ENCODE results near the gene LRCH1.

Gene LRCH1

GRCh38 chr13:46572752-46573431 is 19.9 kb downstream of the LRCH1 start:
- H3K27me3 ChIP-seq (ENCODE audit: insufficient read depth, low read length), result no peaks in the 10 kb centered on the region
- H3K4me3 ChIP-seq (ENCODE audit: low read length), result no peak overlapping the region
- no peak overlapping the region for H2AFZ ChIP-seq (ENCODE audit: low read depth, low read length)
- no peaks in the 10 kb centered on the region for H3K9me3 ChIP-seq (ENCODE audit: low read length)
- peaks cover 9% of the 10 kb centered on the region for H3K4me1 ChIP-seq (ENCODE audit: insufficient read depth, low read length)
- no peaks in the 10 kb centered on the region for H3K36me3 ChIP-seq (ENCODE audit: insufficient read depth, low read length)

DNA sequence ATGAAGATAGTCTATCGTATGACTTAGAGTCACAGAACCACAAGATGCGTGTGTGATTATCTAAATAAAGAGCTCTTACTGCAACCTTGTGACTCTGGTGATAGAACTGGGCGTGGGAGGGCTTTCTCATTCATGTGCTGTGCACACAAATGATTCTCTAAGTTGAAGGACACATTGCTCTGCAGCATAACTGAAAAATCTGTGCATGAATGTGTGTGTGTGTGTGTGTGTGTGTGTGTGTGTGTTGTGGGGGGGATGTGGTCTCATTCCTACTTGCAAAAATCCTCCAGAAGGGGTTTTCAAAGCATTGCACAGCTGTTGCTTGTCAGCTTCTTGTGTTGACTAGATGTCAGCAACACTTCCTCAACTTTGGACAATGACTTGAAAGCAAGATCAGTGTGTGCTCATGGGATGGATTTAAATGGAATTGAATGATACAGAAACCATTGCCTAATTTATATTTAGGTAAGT is 22.4 kb downstream of the LRCH1 start:
- Histone ChIP-seq H3K4me3 (ENCODE audit: low read length) (no peak overlapping the region), H3K4me1 (ENCODE audit: insufficient read depth, low read length) (peaks cover 19% of the 10 kb centered on the region), H2AFZ (ENCODE audit: low read depth, low read length) (no peak overlapping the region), H3K9me3 (ENCODE audit: low read length) (no peaks in the 10 kb centered on the region), H3K36me3 (ENCODE audit: insufficient read depth, low read length) (no peaks in the 10 kb centered on the region), H3K27me3 (ENCODE audit: insufficient read depth, low read length) (no peaks in the 10 kb centered on the region)

DNA sequence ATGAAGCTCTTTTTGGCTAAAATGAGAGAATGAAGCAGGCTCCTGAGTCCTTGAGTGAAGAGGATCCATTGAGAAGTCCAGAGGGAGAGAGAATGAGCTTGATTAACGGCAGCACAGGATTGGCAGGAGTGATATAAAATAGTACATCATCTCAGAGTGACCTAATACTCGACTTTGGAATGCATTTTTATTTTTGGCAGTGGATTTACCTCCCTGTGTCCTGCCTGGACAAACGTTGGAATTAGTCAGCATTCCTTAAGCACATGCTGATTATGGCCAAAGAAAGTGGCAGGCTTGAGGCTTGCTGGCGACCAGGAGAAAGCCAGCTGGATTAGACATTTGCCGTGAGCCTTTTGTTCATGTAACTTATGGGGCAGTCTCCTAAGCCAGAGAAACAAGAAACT is 22.9 kb downstream of the LRCH1 start:
- H3K4me1 ChIP-seq (ENCODE audit: insufficient read depth, low read length), result peaks cover 22% of the 10 kb centered on the region
- no peaks in the 10 kb centered on the region for H3K27me3 ChIP-seq (ENCODE audit: insufficient read depth, low read length)
- no peaks in the 10 kb centered on the region for H3K36me3 ChIP-seq (ENCODE audit: insufficient read depth, low read length)
- H2AFZ ChIP-seq (ENCODE audit: low read depth, low read length), result no peak overlapping the region
- H3K9me3 ChIP-seq (ENCODE audit: low read length), result no peaks in the 10 kb centered on the region
- H3K4me3 ChIP-seq (ENCODE audit: low read length), result no peak overlapping the region

DNA sequence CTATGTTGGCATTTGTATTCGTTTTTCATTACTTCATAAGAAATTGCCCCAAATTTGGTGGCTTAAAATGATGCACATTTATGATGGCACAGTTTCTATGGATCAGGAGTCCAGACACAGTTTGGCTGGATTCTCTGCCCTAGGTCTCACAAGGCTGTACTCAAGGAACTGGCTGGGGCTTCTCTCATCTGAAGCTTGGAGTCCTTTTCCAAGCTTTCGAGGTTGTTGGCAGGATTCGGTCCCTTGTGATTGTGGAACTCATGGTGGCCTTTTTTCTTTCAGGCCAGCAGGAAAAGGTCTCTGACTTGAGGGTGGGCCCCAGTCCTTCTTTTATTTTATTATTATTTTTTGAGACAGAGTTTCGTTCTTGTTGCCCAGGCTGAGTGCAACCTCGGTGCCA is 23.8 kb downstream of the LRCH1 start:
- H3K27me3 ChIP-seq (ENCODE audit: insufficient read depth, low read length), result no peaks in the 10 kb centered on the region
- H2AFZ ChIP-seq (ENCODE audit: low read depth, low read length), result no peak overlapping the region
- H3K9me3 ChIP-seq (ENCODE audit: low read length), result no peaks in the 10 kb centered on the region
- no peaks in the 10 kb centered on the region for H3K36me3 ChIP-seq (ENCODE audit: insufficient read depth, low read length)
- H3K4me3 ChIP-seq (ENCODE audit: low read length), result no peak overlapping the region
- peaks cover 19% of the 10 kb centered on the region for H3K4me1 ChIP-seq (ENCODE audit: insufficient read depth, low read length)

- Histone ChIP-seq H3K4me3 (ENCODE audit: low read length) (no peak overlapping the region), H3K4me1 (ENCODE audit: insufficient read depth, low read length) (peaks cover 19% of the 10 kb centered on the region), H3K36me3 (ENCODE audit: insufficient read depth, low read length) (no peaks in the 10 kb centered on the region), H3K9me3 (ENCODE audit: low read length) (no peaks in the 10 kb centered on the region), H2AFZ (ENCODE audit: low read depth, low read length) (no peak overlapping the region), H3K27me3 (ENCODE audit: insufficient read depth, low read length) (no peaks in the 10 kb centered on the region)
Observed at GRCh38 chr13:46577696-46578589, 25.0 kb downstream of the LRCH1 start.

GRCh38 chr13:46578590-46578975 is 25.6 kb downstream of the LRCH1 start:
- Histone ChIP-seq H3K4me3 (ENCODE audit: low read length) (no peak overlapping the region), H3K4me1 (ENCODE audit: insufficient read depth, low read length) (peaks cover 19% of the 10 kb centered on the region)

DNA sequence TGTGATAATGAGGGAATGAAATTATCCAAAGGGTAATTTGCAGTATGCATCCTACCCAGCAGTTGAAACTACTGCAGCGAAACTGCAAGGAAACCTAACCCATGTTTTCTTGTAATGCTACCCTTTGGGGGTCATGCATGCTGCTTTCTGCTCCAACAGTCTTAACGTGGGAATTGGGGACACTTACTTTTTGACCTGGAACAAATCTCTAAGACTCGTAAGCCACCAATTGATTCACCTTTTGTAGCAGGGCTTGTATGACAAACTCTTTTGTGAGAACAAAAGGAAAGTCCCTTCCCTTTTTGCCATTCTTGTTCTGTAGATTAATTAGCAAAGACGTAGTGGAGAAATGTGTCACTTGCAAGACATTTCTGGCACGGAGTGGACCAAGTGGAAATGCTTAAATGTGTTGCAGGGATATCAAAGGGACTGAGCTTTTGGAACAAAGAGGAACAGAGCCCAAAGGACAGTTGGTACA is 27.4 kb downstream of the LRCH1 start:
- Histone ChIP-seq H3K9me3 (ENCODE audit: low read length) (no peaks in the 10 kb centered on the region), H3K36me3 (ENCODE audit: insufficient read depth, low read length) (no peaks in the 10 kb centered on the region), H3K4me3 (ENCODE audit: low read length) (no peak overlapping the region), H3K4me1 (ENCODE audit: insufficient read depth, low read length) (peaks cover 19% of the 10 kb centered on the region), H2AFZ (ENCODE audit: low read depth, low read length) (no peak overlapping the region), H3K27me3 (ENCODE audit: insufficient read depth, low read length) (no peaks in the 10 kb centered on the region)

More at GRCh38 chr13:46578590-46578975, 25.6 kb downstream of the LRCH1 start:
- H3K9me3 ChIP-seq (ENCODE audit: low read length), result no peaks in the 10 kb centered on the region
- no peaks in the 10 kb centered on the region for H3K36me3 ChIP-seq (ENCODE audit: insufficient read depth, low read length)
- H3K27me3 ChIP-seq (ENCODE audit: insufficient read depth, low read length), result no peaks in the 10 kb centered on the region
- no peak overlapping the region for H2AFZ ChIP-seq (ENCODE audit: low read depth, low read length)

- no peaks in the 10 kb centered on the region for H3K9me3 ChIP-seq (ENCODE audit: low read length)
- no peak overlapping the region for H2AFZ ChIP-seq (ENCODE audit: low read depth, low read length)
- no peaks in the 10 kb centered on the region for H3K27me3 ChIP-seq (ENCODE audit: insufficient read depth, low read length)
Observed at GRCh38 chr13:46582190-46582589, 29.2 kb downstream of the LRCH1 start.

DNA sequence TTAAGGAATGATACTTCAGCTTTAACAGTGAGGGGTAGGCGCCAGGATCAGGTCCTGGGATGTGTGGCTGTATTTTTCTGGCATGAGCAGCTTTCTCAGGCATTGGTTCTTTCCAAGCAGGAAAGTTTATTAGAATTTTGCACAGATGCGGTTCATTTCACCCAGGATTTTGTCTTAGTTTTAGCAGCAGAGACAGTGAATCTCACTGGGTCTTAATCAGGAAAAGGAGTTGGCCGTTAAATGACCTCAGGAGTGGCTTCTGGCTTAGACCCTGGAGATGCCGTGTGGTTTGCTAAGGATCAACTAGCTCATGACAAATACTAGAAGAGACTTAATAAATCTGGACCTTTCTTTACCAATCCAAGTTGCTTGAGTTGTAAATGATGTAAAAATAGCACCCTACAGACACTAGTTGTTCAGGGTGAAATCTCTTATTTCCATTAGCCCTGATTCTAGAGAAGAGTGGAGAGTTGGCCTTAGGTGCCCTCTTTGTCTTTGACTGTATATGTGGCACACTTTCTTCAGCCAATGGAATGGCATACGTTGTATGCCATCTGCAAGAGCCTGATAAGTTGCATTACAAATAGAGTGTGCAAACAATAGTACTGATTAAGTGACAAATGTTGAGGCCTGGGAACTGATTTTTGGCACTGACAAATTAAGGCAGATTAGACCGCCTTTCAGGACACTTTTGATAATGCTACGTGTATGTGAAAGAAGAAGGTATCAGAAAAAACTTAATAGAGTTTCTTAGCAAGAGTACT is 34.0 kb downstream of the LRCH1 start:
- no peak overlapping the region for H3K4me3 ChIP-seq (ENCODE audit: low read length)
- no peaks in the 10 kb centered on the region for H3K4me1 ChIP-seq (ENCODE audit: insufficient read depth, low read length)
- H3K27me3 ChIP-seq (ENCODE audit: insufficient read depth, low read length), result no peaks in the 10 kb centered on the region
- H2AFZ ChIP-seq (ENCODE audit: low read depth, low read length), result no peak overlapping the region
- no peaks in the 10 kb centered on the region for H3K36me3 ChIP-seq (ENCODE audit: insufficient read depth, low read length)
- no peaks in the 10 kb centered on the region for H3K9me3 ChIP-seq (ENCODE audit: low read length)

More at GRCh38 chr13:46582190-46582589, 29.2 kb downstream of the LRCH1 start:
- Histone ChIP-seq H3K4me3 (ENCODE audit: low read length) (no peak overlapping the region), H3K36me3 (ENCODE audit: insufficient read depth, low read length) (no peaks in the 10 kb centered on the region), H3K4me1 (ENCODE audit: insufficient read depth, low read length) (peaks cover 13% of the 10 kb centered on the region)

DNA sequence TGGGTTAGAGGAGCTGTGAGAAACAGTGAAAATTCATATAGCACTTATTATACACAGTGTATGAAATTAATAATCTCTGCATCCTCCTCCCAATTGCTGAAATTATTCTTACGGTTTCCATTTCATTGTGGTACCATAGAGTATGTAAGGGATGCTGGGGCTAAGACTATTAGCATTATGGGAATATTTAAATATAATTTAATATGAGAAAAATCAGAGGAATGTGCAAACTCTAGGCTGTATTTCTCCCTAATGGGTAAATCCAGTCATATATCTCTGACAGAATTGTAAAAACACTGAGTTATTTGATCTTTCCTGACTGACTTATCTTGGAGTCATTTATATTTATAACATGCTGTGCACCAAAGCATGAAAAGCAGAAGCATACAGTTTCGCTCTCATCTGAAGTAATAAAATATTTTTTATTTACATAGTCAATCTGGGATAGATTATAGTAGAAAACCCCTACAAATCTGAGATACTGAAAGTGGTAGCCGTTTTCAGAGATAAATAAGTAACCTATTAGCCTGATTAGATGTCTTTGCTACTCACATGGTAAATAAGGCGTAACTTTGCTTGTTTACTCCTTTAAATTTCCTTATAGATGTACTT is 34.9 kb downstream of the LRCH1 start:
- no peaks in the 10 kb centered on the region for H3K4me1 ChIP-seq (ENCODE audit: insufficient read depth, low read length)
- no peaks in the 10 kb centered on the region for H3K9me3 ChIP-seq (ENCODE audit: low read length)
- no peak overlapping the region for H3K4me3 ChIP-seq (ENCODE audit: low read length)
- no peak overlapping the region for H2AFZ ChIP-seq (ENCODE audit: low read depth, low read length)
- H3K36me3 ChIP-seq (ENCODE audit: insufficient read depth, low read length), result no peaks in the 10 kb centered on the region
- H3K27me3 ChIP-seq (ENCODE audit: insufficient read depth, low read length), result no peaks in the 10 kb centered on the region

DNA sequence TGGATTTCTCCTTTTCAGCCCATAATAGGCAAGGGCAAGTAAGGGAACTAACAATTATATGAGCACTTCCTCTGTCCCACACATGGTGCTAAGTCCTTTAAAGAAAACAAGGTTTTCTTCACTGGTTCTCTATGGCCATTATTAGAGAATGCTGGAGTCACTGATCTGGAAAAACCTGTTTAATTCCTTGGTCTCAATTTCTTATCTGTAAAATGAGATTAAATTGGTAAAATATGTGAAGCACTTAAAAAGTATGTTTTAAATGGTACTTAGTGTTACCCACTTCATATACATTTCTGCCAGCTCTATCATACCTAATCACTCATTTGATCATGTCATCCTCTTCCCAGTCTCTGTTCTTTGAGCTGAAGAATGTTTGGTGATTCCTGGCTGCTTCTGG is 39.4 kb downstream of the LRCH1 start:
- no peak overlapping the region for H2AFZ ChIP-seq (ENCODE audit: low read depth, low read length)
- H3K4me1 ChIP-seq (ENCODE audit: insufficient read depth, low read length), result peaks cover 3% of the 10 kb centered on the region
- H3K36me3 ChIP-seq (ENCODE audit: insufficient read depth, low read length), result no peaks in the 10 kb centered on the region
- H3K4me3 ChIP-seq (ENCODE audit: low read length), result no peak overlapping the region
- H3K9me3 ChIP-seq (ENCODE audit: low read length), result no peaks in the 10 kb centered on the region
- H3K27me3 ChIP-seq (ENCODE audit: insufficient read depth, low read length), result no peaks in the 10 kb centered on the region

GRCh38 chr13:46593398-46593797 is 40.4 kb downstream of the LRCH1 start:
- Histone ChIP-seq H3K27me3 (ENCODE audit: insufficient read depth, low read length) (no peaks in the 10 kb centered on the region), H3K36me3 (ENCODE audit: insufficient read depth, low read length) (no peaks in the 10 kb centered on the region), H3K9me3 (ENCODE audit: low read length) (no peaks in the 10 kb centered on the region), H3K4me3 (ENCODE audit: low read length) (no peak overlapping the region), H2AFZ (ENCODE audit: low read depth, low read length) (no peak overlapping the region), H3K4me1 (ENCODE audit: insufficient read depth, low read length) (peaks cover 3% of the 10 kb centered on the region)

Data from neuron (in vitro differentiated cells).